PC-3 (cell line): ENCODE measurements around the gene DXO. TPM values are rescaled to one million over a fixed set of nuclear protein-coding genes. Genes with fewer than 3 reads are reported as not detected.

Experiments
- ATAC-seq: fragments of 200-7000 bp; cut with Tn5 transposase; 2 replicates; pipeline ENCODE4 v1.9.1; 2020; ENCODE audit warnings: mild to moderate bottlenecking, moderate library complexity
- BruUV-seq: library from RNA; stranded (reverse); fragments of 400-500 nt; replicated peaks from 2 replicates; lab custom pipeline; 2021; lab: Mats Ljungman, UMichigan
- CTCF ChIA-PET: fragments of 300-600 bp; sonication (Branson Sonifier 250); formaldehyde crosslinking; loops from one replicate; lab custom pipeline; 2022; ENCODE audit warnings: antibody characterized with exemption; lab: Charles Lee
- POLR2A ChIA-PET: fragments of 300-600 bp; sonication (Branson Sonifier 250); formaldehyde crosslinking; loops from one replicate; lab custom pipeline; 2022; ENCODE audit warnings: antibody characterized with exemption; ENCODE audit not compliant: unreplicated experiment; lab: Charles Lee
- DNase-seq: peaks from one replicate; pipeline ENCODE4 v3.0.0-alpha.2; 2015
- H2AFZ ChIP-seq: fragments of 300-600 bp; sonication (generic); 2 replicates; pipeline ENCODE4 v1.6.0; 2016; ENCODE audit warnings: antibody characterized with exemption, low read length
- H3F3A ChIP-seq: fragments of 300-600 bp; sonication (generic); one replicate; pipeline ENCODE4 v1.6.0; 2017; ENCODE audit warnings: antibody characterized with exemption, low read length, control low read depth, mild to moderate bottlenecking; ENCODE audit not compliant: unreplicated experiment
- H3K27ac ChIP-seq: fragments of 300-600 bp; sonication (generic); 2 replicates; pipeline ENCODE4 v1.5.1; 2016; ENCODE audit warnings: mild to moderate bottlenecking, low read length
- H3K27me3 ChIP-seq: fragments of 300-600 bp; sonication (generic); 2 replicates; pipeline ENCODE4 v1.6.1; 2016; ENCODE audit warnings: low read length, mixed read lengths
- H3K36me3 ChIP-seq: fragments of 300-600 bp; sonication (generic); 2 replicates; pipeline ENCODE4 v1.6.1; 2016; ENCODE audit warnings: low read depth, mixed run types, low read length, mixed read lengths
- H3K4me1 ChIP-seq: fragments of 300-600 bp; sonication (generic); 2 replicates; pipeline ENCODE4 v1.5.1; 2016; ENCODE audit warnings: low read length; ENCODE audit not compliant: insufficient read depth
- H3K4me2 ChIP-seq: fragments of 300-600 bp; sonication (generic); 2 replicates; pipeline ENCODE4 v1.6.0; 2016; ENCODE audit warnings: low read length
- H3K4me3 ChIP-seq: fragments of 300-600 bp; sonication (generic); 2 replicates; pipeline ENCODE4 v1.5.1; 2016; ENCODE audit warnings: mild to moderate bottlenecking, low read length, mixed read lengths
- H3K79me2 ChIP-seq: fragments of 300-600 bp; sonication (generic); 2 replicates; pipeline ENCODE4 v1.6.1; 2017; ENCODE audit warnings: low read length, mixed read lengths
- H3K9ac ChIP-seq: fragments of 300-600 bp; sonication (generic); 2 replicates; pipeline ENCODE4 v1.6.0; 2016; ENCODE audit warnings: mild to moderate bottlenecking, low read length
- H3K9me2 ChIP-seq: fragments of 300-600 bp; sonication (generic); replicated peaks from 2 replicates; pipeline ENCODE4 v1.6.1; 2016; ENCODE audit warnings: mixed run types, low read length, mixed read lengths
- H3K9me3 ChIP-seq: fragments of 300-600 bp; sonication (generic); 2 replicates; pipeline ENCODE4 v1.6.1; 2016; ENCODE audit warnings: low read length, mixed read lengths
- H4K20me1 ChIP-seq: fragments of 300-600 bp; sonication (generic); 2 replicates; pipeline ENCODE4 v1.6.1; 2016; ENCODE audit warnings: low read length, mixed read lengths
- CTCF ChIP-seq: fragments of 300-600 bp; sonication (generic); conservative IDR thresholded peaks from 2 replicates; pipeline ENCODE4 v1.5.1; 2017; ENCODE audit warnings: antibody characterized with exemption, low read depth, mild to moderate bottlenecking, low read length
- EZH2 ChIP-seq: fragments of 300-600 bp; sonication (generic); IDR thresholded peaks from one replicate; pipeline ENCODE4 v1.6.1; 2017; ENCODE audit warnings: antibody characterized with exemption, mild to moderate bottlenecking, low read length; ENCODE audit not compliant: unreplicated experiment
- EZH2phosphoT487 ChIP-seq: fragments of 300-600 bp; sonication (generic); IDR thresholded peaks from 2 replicates; pipeline ENCODE4 v1.6.1; 2018; ENCODE audit warnings: mild to moderate bottlenecking, antibody characterized with exemption, low read length, borderline replicate concordance
- intact Hi-C: fragments of 100-400 bp; cut with micrococcal nuclease; formaldehyde crosslinking; loops from 2 replicates; pipeline ENCODE4 v1.9.0; 2023
- total RNA-seq: library from RNA; depleted of rRNA; stranded (reverse); fragments of >200 nt; gene quantifications from 2 replicates; pipeline ENCODE4 v1.2.3, GENCODE V29; 2014

Gene DXO
- total RNA-seq, 1 experiment from 2014 or later, result 27.1 TPM

DNA sequence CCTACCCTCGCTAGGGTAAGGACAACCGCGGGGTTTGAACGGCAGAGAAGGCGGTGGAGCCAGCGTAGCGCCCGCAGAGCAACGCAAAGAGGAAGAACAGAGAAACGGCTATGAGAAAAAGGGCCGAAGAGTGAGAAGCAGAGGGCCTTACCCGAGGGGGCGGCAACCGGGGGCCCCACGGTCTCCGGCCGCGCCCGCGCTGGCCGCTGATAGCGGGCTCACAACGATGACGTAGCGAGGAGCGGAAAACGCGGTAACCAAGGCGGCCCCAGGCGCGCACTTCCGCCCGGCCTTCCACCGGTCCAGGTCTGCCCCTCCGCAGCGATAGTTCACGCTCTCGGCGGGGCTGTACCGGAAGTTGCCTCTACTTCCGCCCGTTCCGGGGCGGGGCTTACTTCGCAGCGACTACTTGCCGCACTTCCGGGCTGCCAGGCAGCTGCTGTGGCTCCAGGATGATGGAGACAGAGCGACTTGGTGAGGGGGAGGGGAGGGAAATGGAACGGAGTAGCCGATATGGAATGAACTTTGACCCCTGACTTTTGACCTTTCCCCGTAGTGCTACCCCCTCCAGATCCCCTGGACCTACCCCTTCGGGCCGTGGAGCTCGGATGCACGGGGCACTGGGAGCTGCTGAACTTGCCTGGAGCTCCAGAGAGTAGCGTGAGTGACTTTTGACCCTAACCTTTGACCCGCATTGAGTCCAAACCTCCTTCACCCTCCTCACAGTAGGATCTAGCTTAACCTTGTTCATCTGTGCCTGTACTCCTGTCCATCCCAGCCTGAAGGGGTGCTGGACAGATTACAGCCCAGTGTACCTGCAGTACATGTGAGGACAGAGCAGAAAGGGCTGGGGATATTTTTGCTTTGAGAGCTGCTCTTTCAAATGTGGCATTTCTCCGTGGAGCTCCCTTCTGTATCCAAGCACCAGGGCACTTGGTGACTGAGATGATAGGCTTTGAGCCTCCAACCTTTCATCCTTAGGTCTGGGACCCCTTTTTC is 12.9 kb downstream of the DXO start, which contains the start of the genes NELFE and SKIC2:
Gene NELFE, minus strand, starts transcription at position 231 of the 999 bp plus-strand sequence. CDS start 525 bp downstream, outside the sequence.
Gene SKIC2, plus strand, starts transcription at position 435 of the 999 bp plus-strand sequence. Its CDS starts 18 bp downstream, at position 453.
- H3F3A ChIP-seq, result no peaks in the 10 kb centered on the region
- peaks cover 38% of the 10 kb centered on the region for H3K79me2 ChIP-seq
- H3K4me2 ChIP-seq, result peak within 1 kb of the TSS; percentile 98
- H3K27ac ChIP-seq, result peak within 1 kb of the TSS; percentile 31
- H3K9me2 ChIP-seq, result no peaks in the 10 kb centered on the region
- POLR2A ChIA-PET, result interaction anchor here (0.6 kb wide), 1 partner anchor 12 kb away, joined by 3 read pairs; no protein-coding TSS in a partner anchor
- no peaks in the 10 kb centered on the region for H3K27me3 ChIP-seq
- DNase-seq (peak; percentile 99), ATAC-seq (peak; percentile 100)
- no peak for TF ChIP-seq CTCF
- TF ChIP-seq EZH2phosphoT487, result no peak
- no peak for TF ChIP-seq EZH2
- H3K9ac ChIP-seq, result peak within 1 kb of the TSS; percentile 95
- intact Hi-C loops, result loop anchor here (2.0 to 5.0 kb wide), 3 partner anchors 48 to 218 kb away; partner anchors contain the start of genes AGPAT1, RNF5 and ZBTB12
- no peaks in the 10 kb centered on the region for H4K20me1 ChIP-seq
- peaks cover 42% of the 10 kb centered on the region for H3K36me3 ChIP-seq
- H2AFZ ChIP-seq, result peak within 1 kb of the TSS; percentile 90
- TSS peak; percentile 76 for BruUV-seq
- CTCF ChIA-PET, result no interaction called here
- H3K4me1 ChIP-seq, result peaks cover 19% of the 10 kb centered on the region
- no peaks in the 10 kb centered on the region for H3K9me3 ChIP-seq
- H3K4me3 ChIP-seq, result peak within 1 kb of the TSS; percentile 96

GRCh38 chr6:31958412-31958740 is 13.6 kb downstream of the DXO start:
- Histone ChIP-seq H3K27me3 (no peaks in the 10 kb centered on the region), H3K4me1 (peaks cover 19% of the 10 kb centered on the region), H3K27ac (peak overlapping the region; percentile 31), H3K9me2 (no peaks in the 10 kb centered on the region), H3K36me3 (peaks cover 44% of the 10 kb centered on the region), H3K4me2 (peak overlapping the region; percentile 84), H3F3A (no peaks in the 10 kb centered on the region), H3K9me3 (no peaks in the 10 kb centered on the region), H4K20me1 (no peaks in the 10 kb centered on the region), H3K79me2 (peaks cover 38% of the 10 kb centered on the region), H3K9ac (peak overlapping the region; percentile 95), H2AFZ (peak overlapping the region; percentile 90), H3K4me3 (peak overlapping the region; percentile 96)
- no peak for DNase-seq
- TSS peak; percentile 58 for BruUV-seq
- TF ChIP-seq CTCF (no peak), EZH2phosphoT487 (no peak), EZH2 (no peak)
- ATAC-seq, result peak; percentile 23
- CTCF ChIA-PET, result no interaction called here
- intact Hi-C loops, result loop anchor here (2.0 to 5.0 kb wide), 3 partner anchors 48 to 219 kb away; partner anchors contain the start of genes AGPAT1, RNF5 and ZBTB12
- POLR2A ChIA-PET, result no interaction called here
